NK-92 treated with Interleukin-12 subunit alpha and Interleukin-12 subunit beta, amount 100 ng/mL, for 24 hours (cell line): Measurements from ENCODE around the gene UGT2A3.

Experiments used
- DNase-seq: peaks from one replicate; lab custom pipeline; 2025; lab: John Stamatoyannopoulos, UW

Gene UGT2A3

GRCh38 chr4:68912807-68913206 lies 38.8 kb downstream of the UGT2A3 start:
- DNase-seq: no peak

GRCh38 chr4:68909385-68909784 lies 42.2 kb downstream of the UGT2A3 start:
- no peak for DNase-seq

GRCh38 chr4:68907788-68908700 lies 43.6 kb downstream of the UGT2A3 start:
- no peak for DNase-seq

- no peak for DNase-seq
Observed at GRCh38 chr4:68907245-68907644, 44.4 kb downstream of the UGT2A3 start.

GRCh38 chr4:68906780-68907137 lies 44.8 kb downstream of the UGT2A3 start:
- no peak for DNase-seq

- no peak for DNase-seq
Observed at GRCh38 chr4:68905939-68906779, 45.4 kb downstream of the UGT2A3 start.

GRCh38 chr4:68905598-68905938 lies 46.0 kb downstream of the UGT2A3 start:
- DNase-seq: no peak

GRCh38 chr4:68904786-68905185 lies 46.8 kb downstream of the UGT2A3 start:
- DNase-seq: no peak

- no peak for DNase-seq
Observed at GRCh38 chr4:68896749-68897148, 54.9 kb downstream of the UGT2A3 start.

- no peak for DNase-seq
Observed at GRCh38 chr4:68895561-68896198, 55.9 kb downstream of the UGT2A3 start.

GRCh38 chr4:68892861-68893260 lies 58.7 kb downstream of the UGT2A3 start:
- no peak for DNase-seq

- no peak for DNase-seq
Observed at GRCh38 chr4:68891678-68892077, 59.9 kb downstream of the UGT2A3 start.

GRCh38 chr4:68885545-68885944 lies 66.1 kb downstream of the UGT2A3 start:
- DNase-seq: no peak

- no peak for DNase-seq
Observed at GRCh38 chr4:68883870-68884269, 67.7 kb downstream of the UGT2A3 start.
